Fibroblast of lung (primary cell): Measurements from ENCODE around the gene CCL7.

Experiments
- CTCF ChIP-seq, 2 donors: IDR thresholded peaks in 1 of 2; conservative IDR thresholded peaks in 1 of 2; 1 replicate in 1 of 2; 2 replicates in 1 of 2; pipeline ENCODE4 v1.5.1; 2011 to 2012; ENCODE audit warnings: low read length in 2 of 2, control low read depth in 1 of 2, inconsistent platforms in 1 of 2, low read depth in 1 of 2, mild to moderate bottlenecking in 1 of 2
- EZH2 ChIP-seq: IDR thresholded peaks from 2 replicates; pipeline ENCODE4 v1.5.1; 2012; ENCODE audit warnings: low read length, control low read depth, mild to moderate bottlenecking; ENCODE audit errors: missing control alignments

GRCh38 chr17:34220752-34221395 lies 49.1 kb upstream of the CCL7 start:
- no peak for TF ChIP-seq CTCF (conservative IDR thresholded peaks at IDR 0.05 in 1 of 2, IDR thresholded peaks at IDR 0.05 in 1 of 2; ENCODE audit: low read depth in 1 of 2, low read length in 2 of 2)
- no peak for TF ChIP-seq EZH2
